HPDE6-E6E7 (cell line): ENCODE measurements around the gene SYTL5.
A peak's percentile ranks its signal among the peaks of the same experiment; 100 is the strongest.

Experiments
- DNase-seq: peaks from one replicate; pipeline ENCODE4 v3.0.0; 2011; ENCODE audit warnings: missing footprints; ENCODE audit errors: extremely low spot score

Gene SYTL5

GRCh38 chrX:38018766-38019425 is 12.5 kb downstream of the SYTL5 start:
- DNase-seq = no peak

- no peak for DNase-seq
Measured at GRCh38 chrX:38028300-38028699, 21.9 kb downstream of the SYTL5 start.

GRCh38 chrX:38036466-38036865 is 30.1 kb downstream of the SYTL5 start:
- DNase-seq = no peak

- DNase-seq = no peak
Measured at GRCh38 chrX:38038501-38038900, 32.1 kb downstream of the SYTL5 start.

GRCh38 chrX:38041237-38041636 is 34.9 kb downstream of the SYTL5 start:
- no peak for DNase-seq

GRCh38 chrX:38044701-38045100 is 38.3 kb downstream of the SYTL5 start:
- DNase-seq = no peak

GRCh38 chrX:38045538-38046096 is 39.3 kb downstream of the SYTL5 start:
- DNase-seq = no peak

GRCh38 chrX:38048886-38049285 is 42.5 kb downstream of the SYTL5 start:
- no peak for DNase-seq

- no peak for DNase-seq
Measured at GRCh38 chrX:38050806-38051205, 44.5 kb downstream of the SYTL5 start.

- peak; percentile 19 for DNase-seq
Measured at GRCh38 chrX:38052096-38052495, 45.7 kb downstream of the SYTL5 start.

GRCh38 chrX:38055170-38055847 is 49.0 kb downstream of the SYTL5 start:
- DNase-seq = no peak

- no peak for DNase-seq
Measured at GRCh38 chrX:38060331-38060878, 54.1 kb downstream of the SYTL5 start.

GRCh38 chrX:38061335-38061734 is 55.0 kb downstream of the SYTL5 start:
- no peak for DNase-seq

- DNase-seq = no peak
Measured at GRCh38 chrX:38066934-38067333, 60.6 kb downstream of the SYTL5 start.

GRCh38 chrX:38069273-38069672 is 62.9 kb downstream of the SYTL5 start:
- DNase-seq = no peak

- no peak for DNase-seq
Measured at GRCh38 chrX:38069991-38070390, 63.6 kb downstream of the SYTL5 start.

GRCh38 chrX:38079463-38079862 is 73.1 kb downstream of the SYTL5 start:
- DNase-seq = no peak

GRCh38 chrX:38080808-38081207 is 74.5 kb downstream of the SYTL5 start:
- DNase-seq = no peak

GRCh38 chrX:38081909-38082308 is 75.6 kb downstream of the SYTL5 start:
- DNase-seq = no peak

GRCh38 chrX:38082309-38082708 is 76.0 kb downstream of the SYTL5 start:
- no peak for DNase-seq

- no peak for DNase-seq
Measured at GRCh38 chrX:38085813-38086212, 79.5 kb downstream of the SYTL5 start.

GRCh38 chrX:38086451-38087215 is 80.3 kb downstream of the SYTL5 start:
- no peak for DNase-seq
